Measurements from ENCODE around the gene CEP128.

GRCh38 chr14:80768646-80769045 lies 172.9 kb downstream of the CEP128 start:
- TF ChIP-seq ZNF317 (CRISPR knock-in tag; IDR thresholded peaks at IDR 0.05; ENCODE audit: borderline replicate concordance, low read depth) = no peak
- no peak for TF ChIP-seq ZNF219 (CRISPR knock-in tag; IDR thresholded peaks at IDR 0.05; ENCODE audit: borderline replicate concordance)
- no peak for TF ChIP-seq CTCF (IDR thresholded peaks at IDR 0.05)
- no peak for TF ChIP-seq CREB1 (CRISPR knock-in tag; IDR thresholded peaks at IDR 0.05)
- TF ChIP-seq FOXP4 (CRISPR knock-in tag; IDR thresholded peaks at IDR 0.05) = no peak
- TF ChIP-seq IRF1 (CRISPR knock-in tag; IDR thresholded peaks at IDR 0.05) = no peak
- TF ChIP-seq USF1 (CRISPR knock-in tag; IDR thresholded peaks at IDR 0.05) = no peak
- no peak for TF ChIP-seq GTF2I (CRISPR knock-in tag; conservative IDR thresholded peaks at IDR 0.05)
- TF ChIP-seq MYBL2 (CRISPR knock-in tag; IDR thresholded peaks at IDR 0.05) = no peak
- no peak for TF ChIP-seq HMGXB4 (CRISPR knock-in tag; IDR thresholded peaks at IDR 0.05)
- no peak for TF ChIP-seq USF2 (CRISPR knock-in tag; IDR thresholded peaks at IDR 0.05)
- no peak for TF ChIP-seq ATF1 (CRISPR knock-in tag; IDR thresholded peaks at IDR 0.05)

Data from WTC11 (cell line).